Measurements from ENCODE around the gene GC.
"Not testable (repeated sequence)": the region's sequence is repeated elsewhere in the genome, so short reads cannot be mapped to it uniquely, and the experiment has no call there.

GC gene

DNA sequence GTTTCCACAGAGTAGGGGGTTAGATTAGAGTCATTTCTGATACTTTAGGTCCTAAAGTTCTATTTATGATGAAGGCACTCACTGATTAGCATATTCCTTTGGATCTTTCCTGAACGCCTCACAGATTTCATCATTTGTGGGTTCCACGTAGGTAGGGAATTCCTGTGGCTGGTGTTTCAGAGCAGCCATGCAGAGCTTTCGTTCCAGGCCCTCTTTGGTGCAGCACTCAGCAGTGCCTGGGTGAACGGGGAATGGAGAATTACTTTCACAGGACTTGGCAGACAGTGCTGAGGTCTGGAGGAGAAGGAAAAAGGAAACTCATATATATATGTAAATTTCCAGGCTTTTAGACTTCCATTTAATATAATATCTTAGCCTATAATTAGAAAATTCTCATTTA is 18.5 kb downstream of the GC start:
- no peak for DNase-seq

DNA sequence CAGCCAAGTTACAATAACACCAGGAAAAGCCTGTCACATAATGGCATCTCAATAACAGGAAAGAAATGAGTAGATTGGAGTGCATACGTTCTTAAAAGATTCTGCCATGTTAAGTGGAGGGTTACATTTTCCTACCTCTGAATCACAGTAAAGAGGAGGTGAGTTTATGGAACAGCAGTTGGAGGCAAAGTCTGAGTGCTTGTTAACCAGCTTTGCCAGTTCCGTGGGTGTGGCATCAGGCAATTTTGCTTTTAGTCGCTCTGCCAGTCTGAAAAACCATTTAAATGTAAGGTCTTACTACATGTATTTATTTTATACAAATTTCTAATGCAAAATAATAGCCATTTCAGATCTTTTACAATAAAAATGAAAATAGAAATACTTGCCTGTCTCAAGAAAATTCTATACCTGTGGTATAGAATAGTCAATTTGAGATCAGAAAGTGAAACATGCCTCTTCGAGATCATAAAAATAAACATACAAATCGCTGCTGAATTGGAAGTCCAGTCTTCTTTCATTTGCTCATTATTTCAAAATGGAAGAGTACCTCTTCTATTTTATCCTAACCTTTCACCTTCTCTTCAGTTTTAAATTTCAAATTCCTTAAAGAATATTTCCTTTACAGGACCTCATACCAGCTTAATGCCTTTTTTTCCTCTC is 31.4 kb downstream of the GC start:
- no peak for DNase-seq

DNA sequence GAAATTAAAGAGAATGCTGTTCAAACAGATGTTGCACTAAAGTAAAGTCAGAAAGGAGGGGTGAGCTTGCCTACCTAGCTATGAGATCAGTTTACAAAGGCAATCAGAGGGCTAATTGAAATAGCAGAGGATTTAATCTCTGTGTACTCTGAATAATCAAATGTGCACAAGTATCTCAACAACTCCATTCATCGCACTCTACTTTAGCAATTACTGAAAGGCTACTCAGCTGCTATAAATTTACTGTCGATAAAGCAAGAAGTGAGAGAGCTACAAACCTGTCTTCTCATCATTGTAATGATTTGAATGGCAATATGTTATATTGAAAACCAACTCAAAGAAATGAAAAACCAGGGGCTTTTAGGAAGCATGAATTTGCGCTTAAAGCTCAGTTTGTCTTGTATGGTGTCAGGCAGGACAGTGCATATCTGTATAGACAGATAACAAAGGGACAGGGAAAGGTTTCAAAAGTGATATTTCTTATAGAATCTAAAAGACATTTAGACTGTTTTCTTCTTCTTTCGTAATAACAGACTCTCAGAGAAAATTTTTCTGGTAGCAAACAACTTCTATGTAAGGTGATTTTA is 34.8 kb downstream of the GC start:
- DNase-seq, result peak; percentile 46 to 47

DNA sequence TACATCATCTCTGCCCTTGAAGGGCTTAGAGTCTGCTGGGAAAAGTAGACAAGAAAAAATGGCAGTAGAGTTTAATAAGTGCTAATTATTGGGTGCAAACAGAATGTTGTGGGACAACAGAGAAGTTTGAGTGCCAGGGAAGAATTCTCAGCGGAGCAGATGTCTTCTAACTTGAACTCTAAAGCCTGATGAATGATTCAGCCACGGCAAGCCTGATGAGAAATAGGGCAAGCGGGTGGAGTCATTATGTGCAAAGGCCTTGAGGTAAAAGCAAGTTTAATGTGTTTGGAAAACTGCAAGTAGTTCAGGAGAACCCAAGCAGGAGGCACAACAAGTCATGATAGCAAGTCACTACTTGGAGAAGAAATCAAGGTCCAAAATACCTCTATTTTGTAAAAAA is 37.5 kb downstream of the GC start:
- no peak for DNase-seq

DNA sequence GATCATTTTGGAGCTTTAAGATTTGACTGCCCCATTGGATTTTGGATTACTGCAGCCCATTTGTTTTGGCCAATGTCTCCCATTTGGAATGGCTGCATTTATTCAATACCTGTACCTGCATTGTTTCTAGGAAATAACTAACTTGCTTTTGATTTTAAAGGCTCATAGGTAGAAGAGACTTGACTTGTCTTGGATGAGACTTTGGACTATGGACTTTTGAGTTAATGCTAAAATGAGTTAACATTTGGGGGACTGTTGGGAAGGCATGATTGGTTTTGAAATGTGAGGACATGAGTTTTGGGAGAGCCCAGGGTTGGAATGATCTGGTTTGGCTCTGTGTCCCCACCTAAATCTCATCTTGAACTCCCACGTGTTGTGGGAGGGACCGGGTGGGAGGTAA is 45.1 kb downstream of the GC start:
- DNase-seq, result not testable (repeated sequence)

DNA sequence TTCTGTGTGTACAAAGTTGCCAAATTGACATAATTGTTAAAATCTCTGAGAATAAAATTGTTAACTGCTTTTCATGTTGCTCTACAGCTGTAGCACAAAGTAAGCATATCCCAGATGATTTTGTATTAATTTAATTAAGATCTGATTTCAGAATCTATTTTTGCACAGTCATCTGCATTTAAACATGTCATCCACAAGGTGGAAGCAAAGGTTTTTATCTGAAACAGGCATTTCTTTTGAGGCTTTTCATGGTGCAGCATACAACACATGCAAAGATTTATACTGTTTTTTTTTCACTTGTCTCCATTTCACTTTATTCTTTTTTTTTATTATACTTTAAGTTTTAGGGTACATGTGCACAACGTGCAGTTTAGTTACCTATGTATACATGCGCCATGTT is 51.2 kb downstream of the GC start:
- peak in 1 of 2 experiments; percentile 3 for DNase-seq

DNA sequence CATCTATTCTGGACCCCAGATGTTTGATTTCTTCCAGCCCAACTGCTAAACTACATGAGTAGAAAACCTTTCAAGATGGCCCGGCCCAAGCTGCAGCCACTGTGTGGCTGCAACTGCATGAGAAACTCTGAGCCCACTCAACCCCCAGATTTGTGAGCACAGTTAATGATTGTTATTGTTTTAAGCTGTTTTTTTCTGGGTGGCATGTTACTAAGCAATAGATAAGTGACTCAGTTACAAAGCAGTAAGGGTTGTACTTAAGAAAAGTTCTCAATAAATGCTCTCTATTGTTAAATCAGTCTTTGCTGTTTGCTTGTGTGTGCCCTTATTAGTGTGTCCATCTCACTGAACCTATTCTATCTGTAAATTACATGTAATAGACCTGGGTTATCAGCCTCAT is 51.8 kb downstream of the GC start:
- DNase-seq, result no peak

DNA sequence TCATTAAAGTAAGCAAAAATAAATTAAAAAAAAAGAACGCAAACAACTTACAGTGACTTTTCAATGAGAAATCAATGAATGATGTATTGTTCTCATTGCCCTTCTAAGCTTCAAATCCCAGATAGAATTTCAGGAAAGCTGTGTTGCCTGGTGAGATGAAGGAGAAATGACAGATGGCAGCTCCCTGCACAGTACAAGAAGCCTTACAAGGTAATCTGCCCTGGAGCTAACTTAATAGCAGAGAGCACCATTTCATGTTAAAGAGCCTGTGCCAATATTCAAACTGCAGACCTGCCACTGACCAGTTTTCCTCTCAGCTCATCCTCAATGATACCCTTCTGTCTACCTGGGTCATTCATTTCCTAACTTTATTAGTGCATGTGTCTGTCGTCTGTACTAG is 54.0 kb downstream of the GC start:
- DNase-seq, result no peak

DNA sequence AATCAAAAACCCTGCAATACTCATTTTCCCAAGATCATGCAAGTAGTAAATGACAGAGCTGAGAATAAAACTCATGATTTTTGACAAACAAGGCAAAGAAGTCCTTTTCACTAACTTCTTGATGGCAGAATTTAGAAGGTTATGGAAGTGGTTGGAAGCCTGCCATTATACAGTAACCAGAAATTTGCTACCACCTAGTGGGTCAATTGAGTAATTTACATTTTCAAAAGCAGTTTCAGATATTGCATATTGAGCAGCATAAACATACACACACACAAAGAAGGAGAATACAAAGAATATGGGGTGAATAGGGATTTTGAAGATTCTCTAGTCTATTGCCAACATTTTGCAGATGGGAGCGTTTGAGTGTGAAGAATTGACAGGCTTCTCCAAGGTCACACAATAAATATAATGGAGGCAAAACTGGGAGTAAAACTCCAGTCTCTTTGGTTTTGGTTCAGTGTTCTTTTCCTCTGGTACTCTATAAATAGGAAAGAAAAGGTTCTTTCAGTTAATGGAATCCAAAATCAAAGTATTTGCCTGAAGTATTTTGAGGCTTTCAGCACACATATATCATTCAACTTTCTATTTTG is 70.2 kb downstream of the GC start:
- DNase-seq, result no peak

DNA sequence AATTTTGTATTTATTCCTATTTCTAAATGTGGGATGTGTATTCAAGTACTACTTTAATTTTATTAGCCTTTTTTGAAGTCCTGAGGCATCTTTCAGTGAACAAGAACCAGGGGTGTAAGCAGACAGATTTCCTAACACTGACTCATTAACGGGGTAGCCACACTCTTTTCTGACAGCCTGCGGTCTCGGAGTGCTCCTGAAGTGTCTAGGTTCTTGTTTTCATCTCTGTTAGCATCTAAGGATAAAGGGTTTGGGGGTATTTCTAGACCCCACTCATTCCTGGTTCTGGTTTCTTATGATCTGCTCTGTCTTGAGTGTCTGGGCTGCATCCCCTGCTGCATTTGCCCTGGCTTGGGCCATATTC is 71.9 kb downstream of the GC start:
- no peak for DNase-seq

DNA sequence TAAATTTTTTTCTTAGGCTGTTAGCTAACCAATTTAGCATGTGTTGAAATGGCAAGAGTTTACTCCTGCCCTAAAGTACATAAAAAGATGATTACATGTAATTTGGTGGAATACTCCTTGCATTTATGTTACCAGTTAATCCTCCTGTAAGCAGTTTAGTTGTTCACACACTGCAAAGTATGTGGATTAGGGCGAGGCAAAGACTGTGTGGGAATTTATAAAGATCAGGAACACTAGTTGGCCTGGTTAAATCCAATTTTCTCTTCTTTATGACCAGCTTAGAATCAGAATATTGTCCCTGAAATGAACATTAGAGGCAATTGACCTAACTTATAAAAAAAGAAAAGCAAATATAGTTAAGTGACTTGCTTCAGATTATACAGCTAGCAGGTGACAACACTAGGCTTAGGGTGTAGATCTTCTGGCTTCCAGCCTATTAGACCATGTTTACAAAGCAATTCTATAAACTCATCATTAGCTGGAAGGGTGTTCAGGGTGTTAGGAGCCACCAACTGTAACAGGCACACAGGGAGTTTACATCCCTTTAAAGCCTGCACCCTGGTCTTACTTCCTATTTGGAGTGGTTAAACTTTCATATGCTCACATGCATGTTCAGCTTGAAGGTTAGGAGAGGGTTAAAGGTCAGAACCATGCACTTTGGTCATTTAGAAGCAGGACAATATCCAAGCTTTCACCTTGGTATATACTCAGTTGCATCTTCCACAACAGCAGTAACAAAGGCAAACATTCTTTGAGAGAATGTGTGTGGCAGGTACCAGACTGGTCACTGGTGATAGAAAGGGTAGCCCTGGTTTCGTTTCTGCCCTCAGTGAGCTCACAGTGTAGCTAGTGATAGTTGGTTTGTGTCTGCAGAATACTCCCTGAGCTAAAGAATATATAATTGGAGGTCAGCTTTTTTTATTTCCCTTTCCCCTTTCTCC is 72.6 kb downstream of the GC start:
- DNase-seq, result no peak

DNA sequence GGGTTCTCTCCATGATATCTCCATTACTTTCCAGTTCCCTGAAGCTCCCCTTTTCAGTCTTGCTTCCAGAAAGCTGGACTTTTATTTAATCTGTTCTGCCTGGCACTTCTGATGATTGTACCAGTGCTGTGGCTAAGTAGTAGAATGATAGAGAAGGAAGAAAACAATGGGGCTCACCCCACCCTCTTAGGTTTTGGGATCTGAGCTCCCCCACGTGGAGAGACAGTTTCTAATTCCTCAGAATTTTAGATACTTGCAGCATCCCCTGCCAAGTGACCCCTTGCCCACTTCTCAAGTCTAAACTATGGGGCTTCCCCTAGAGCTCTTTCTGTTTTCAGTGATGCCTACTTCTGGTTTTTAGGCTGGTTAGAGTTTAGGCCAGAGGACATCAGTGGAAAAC is 73.9 kb downstream of the GC start:
- no peak for DNase-seq

DNA sequence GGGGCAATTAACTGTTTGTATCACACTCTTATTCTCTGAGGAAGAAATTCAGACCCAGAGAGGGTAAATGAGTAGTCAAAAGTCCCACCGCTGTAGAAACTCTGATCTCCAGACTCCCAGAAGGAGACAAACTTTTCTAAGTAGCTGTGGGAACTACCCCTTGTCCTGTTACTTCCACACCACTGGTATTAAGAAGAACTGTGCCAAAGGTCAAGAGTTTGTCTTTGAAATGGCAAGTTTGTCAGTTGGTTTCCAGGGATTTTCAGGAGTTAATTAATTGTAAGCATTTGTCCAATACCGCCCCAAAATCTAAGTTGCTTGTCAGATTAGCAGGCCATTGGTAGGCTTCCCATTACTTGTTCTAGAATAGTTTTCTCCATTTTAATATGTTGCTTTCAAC is 85.7 kb downstream of the GC start:
- DNase-seq, result no peak

DNA sequence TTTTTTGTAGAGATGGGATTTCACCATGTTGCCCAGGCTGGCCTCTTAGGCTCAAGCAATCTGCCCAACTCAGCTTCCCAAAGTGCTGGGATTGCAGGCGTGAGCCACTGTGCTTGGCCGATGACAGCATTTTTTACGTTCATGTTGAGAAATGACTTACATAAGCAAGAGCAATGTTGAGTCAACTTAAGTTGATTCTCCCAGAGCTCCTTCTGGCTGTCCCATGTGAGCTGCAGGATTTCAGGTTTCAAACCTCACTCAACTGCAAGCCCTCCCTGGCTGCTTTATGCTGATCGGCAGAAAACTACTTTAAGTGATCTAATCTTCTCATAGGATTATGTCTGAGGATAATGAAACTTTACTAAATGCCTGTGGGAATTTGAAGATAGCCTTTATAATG is 86.8 kb downstream of the GC start:
- DNase-seq, result no peak

DNA sequence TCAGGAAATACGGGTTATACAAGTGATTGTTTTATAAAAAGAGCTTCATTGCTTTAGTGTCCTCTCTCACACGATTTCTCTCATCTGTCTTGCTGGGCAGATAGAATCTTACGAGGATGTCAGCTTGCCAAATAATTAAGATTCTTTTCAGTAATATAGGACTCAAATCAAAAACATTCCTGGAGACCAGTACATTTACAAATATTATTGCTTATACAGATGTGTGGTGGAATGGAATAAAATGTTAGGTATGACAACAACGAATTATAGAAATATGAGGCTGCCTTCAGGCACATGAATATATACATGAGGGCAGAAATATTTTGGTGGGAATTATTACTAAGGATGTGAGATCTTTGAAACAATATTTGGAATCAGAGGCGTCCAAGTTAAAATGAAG is 88.9 kb downstream of the GC start:
- no peak for DNase-seq

DNA sequence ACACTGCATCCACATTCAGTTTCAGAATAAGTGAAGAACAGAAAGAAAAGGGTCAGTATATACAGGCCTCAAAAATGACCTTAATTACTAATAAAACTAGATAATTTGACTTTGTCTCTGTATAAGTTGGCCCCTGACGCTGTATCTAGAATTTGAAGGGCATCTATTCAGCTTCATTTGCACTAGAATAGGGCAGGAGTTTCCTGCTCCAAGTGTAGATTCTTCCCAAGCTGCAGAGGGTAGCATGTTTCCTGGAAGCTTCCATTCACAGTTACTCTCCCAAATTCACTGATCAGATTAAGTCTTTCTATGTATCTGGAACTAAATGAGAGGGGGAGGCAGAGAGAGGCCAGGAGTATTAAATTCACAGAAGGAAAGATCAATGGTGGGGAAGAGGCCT is 90.9 kb downstream of the GC start:
- DNase-seq, result no peak

DNA sequence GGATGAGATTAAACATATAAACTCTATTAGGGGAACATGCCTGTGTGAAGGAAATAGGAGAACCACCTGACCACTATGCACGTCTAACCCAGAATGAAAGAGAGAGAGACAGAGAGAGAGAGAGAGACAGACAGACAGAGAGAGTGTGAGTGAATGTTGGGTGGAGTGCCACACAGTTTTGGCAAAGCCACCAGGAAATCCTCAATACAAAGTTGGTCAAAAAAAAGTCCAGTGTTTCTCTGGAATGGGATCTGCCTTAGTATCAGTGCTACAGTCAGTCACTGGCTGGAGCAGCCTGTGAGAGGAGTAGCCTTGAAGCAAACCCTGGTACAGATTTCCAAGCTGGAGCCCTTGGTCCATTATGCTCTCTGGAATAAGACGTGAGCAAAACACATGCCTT is 91.7 kb downstream of the GC start:
- no peak for DNase-seq
